HEK293T (cell line): ENCODE data around the gene PHAF1.

Experiments used
- ARNT ChIP-seq: fragments of 450-650 bp; IDR thresholded peaks from 2 replicates; pipeline ENCODE4 v1.6.1; 2017; ENCODE audit warnings: mild to moderate bottlenecking
- ELF4 ChIP-seq: fragments of 450-650 bp; IDR thresholded peaks from 2 replicates; pipeline ENCODE4 v1.6.1; 2017; ENCODE audit warnings: antibody characterized with exemption
- NFRKB ChIP-seq: fragments of 450-650 bp; IDR thresholded peaks from 2 replicates; pipeline ENCODE4 v1.6.1; 2016; ENCODE audit warnings: mild to moderate bottlenecking, moderate library complexity

DNA sequence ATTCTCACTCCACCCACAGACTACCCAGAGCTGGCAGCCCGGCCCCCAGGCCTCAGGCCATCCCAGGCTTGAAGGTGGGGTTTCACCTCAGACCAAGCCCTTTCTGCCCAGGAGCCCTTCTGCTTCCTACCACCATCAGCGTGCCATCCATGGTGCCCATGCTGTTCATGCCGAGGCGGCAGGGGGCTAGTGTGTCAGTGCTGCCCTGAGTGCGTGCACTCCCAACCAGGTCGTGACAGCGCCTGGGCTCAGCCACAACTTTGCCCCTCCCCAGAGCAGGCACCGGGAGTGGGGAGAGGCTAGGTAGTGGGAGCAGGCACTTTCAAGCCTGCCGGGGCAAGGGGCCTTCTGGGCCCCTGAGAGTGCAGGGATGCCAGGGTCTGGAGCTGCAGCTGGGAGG is 32.6 kb downstream of the PHAF1 start:
- TF ChIP-seq ARNT (no peak), NFRKB (no peak), ELF4 (no peak)
